Measurements from ENCODE around the gene SLC25A19.

SLC25A19 gene

DNA sequence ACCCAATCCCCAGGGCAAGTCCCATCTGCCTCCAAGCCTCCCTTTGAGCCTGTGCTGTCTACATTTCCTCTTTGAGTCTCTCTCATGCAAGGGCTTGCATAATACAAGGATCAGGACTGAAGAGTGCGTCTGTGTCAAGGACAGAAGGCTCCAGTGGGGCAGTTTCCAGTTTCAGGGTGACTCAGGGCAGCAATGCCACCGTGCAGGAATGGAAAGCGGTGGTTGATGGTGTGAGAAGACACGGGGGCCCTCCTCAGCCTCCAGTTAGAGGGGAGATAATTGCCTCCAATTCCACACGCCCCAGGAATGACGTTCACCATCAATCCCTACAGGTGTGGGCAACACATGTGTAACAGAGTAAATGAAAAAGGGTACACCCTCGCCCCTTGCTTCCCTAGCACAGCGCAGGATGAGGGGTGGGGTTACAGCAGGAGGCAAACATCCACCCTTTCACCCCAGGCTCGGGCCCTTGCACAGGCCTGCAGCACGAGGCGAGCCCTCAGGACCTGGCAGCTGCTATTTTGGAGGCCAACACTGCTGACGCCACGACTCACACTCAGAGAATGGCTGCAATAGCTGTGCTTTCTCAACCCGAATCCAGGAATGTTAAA lies 24.8 kb upstream of the SLC25A19 start:
- H3K27me3 ChIP-seq (replicated peaks) = no peaks in the 10 kb centered on the region
- in situ Hi-C loops (cut with HindIII; ENCODE audit: low pct_ligation_motif_present, low sequenced_read_pairs) = no loop called here
- no peak for DNase-seq
- TF ChIP-seq, protein P1, sequence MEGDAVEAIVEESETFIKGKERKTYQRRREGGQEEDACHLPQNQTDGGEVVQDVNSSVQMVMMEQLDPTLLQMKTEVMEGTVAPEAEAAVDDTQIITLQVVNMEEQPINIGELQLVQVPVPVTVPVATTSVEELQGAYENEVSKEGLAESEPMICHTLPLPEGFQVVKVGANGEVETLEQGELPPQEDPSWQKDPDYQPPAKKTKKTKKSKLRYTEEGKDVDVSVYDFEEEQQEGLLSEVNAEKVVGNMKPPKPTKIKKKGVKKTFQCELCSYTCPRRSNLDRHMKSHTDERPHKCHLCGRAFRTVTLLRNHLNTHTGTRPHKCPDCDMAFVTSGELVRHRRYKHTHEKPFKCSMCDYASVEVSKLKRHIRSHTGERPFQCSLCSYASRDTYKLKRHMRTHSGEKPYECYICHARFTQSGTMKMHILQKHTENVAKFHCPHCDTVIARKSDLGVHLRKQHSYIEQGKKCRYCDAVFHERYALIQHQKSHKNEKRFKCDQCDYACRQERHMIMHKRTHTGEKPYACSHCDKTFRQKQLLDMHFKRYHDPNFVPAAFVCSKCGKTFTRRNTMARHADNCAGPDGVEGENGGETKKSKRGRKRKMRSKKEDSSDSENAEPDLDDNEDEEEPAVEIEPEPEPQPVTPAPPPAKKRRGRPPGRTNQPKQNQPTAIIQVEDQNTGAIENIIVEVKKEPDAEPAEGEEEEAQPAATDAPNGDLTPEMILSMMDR (IDR thresholded peaks at IDR 0.05; ENCODE audit: low read depth, low read length, missing control alignments) = no peak
- H3K27ac ChIP-seq = no peak overlapping the region
- no peak overlapping the region for H3K4me3 ChIP-seq (ENCODE audit: low read depth, low read length)
- peaks cover 5% of the 10 kb centered on the region for H3K36me3 ChIP-seq (replicated peaks)

DNA sequence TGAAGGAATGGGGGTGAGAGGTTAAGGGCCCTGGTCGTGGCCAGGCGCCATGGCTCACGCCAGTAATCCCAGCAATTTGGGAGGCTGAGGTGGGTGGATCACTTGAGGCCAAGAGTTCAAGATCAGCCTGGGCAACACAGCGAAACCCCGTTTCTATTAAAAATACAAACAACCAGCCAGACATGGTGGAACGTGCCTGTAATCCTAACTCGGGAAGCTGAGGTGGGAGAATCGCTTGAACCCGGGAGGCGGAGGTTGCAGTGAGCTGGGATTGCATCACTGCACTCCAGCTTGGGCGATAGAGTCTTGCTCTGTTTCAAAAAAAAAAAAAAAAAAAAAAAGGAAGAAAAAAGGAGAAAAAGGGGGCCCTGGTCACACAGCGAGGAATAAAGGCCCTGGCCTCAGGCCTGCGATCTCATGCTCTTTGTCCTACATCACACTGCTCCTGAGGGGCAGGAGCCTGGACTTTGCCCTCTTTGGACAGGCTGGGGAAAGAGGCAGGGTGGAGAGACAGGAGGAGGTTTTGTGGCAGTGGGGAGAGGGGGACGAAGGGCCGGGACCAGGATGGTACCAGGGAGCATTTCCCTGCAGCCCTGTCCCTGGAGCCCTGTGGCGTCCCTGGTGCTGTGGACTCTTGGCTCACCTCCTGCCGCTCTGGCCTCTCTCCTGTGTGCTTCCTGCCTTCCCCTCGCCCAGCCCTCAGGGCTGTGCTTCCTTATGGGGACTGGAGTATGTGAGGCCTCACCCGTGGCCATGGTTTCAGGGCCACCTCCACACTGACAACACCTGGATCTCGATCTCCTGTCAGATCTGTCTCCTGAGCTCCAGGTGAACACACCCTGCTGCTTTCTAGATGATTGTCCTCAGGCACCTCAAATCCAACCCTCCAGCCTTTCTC lies 19.7 kb upstream of the SLC25A19 start:
- no peaks in the 10 kb centered on the region for H3K36me3 ChIP-seq (replicated peaks)
- TF ChIP-seq, protein P1 (IDR thresholded peaks at IDR 0.05; ENCODE audit: low read depth, low read length, missing control alignments) = no peak

DNA sequence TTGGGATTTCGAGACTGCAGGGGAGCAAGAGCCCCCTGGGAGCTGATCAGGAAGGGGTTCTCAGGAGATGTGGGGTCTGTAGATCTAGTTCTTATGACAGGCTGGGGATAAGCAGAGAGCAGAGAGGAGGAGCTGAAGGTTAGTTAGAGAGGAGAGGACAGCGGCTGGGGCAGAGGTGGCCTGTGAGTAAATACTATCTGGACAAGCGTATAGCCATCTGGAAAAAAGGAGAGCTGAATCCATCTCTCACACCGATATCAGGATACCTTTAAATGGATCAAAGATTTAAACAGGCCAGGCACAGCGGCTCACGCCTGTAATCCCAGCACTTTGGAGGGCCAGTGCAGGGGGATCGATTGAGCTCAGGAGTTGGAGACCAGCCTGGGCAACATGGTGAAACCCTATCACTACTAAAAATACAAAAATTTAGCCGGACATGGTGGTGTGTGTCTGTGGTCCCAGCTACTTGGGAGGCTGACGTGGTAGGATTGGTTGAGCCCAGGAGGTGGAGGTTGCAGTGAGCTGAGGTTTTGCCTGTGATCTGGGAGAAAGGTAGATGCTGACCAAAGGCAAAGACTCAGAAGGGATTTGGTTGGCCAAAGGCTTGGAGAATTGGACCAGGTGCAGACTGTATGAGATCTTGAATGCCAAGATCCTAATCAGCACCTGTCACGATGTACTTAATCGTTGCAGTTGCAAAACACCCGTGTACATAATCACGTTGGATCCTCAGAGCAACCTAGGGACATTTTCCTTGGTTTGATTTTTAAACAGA lies 18.9 kb upstream of the SLC25A19 start:
- H3K27ac ChIP-seq = no peak overlapping the region
- no peak for DNase-seq
- TF ChIP-seq, protein P1 (IDR thresholded peaks at IDR 0.05; ENCODE audit: low read depth, low read length, missing control alignments) = no peak
- in situ Hi-C loops (cut with HindIII; ENCODE audit: low pct_ligation_motif_present, low sequenced_read_pairs) = no loop called here
- H3K4me3 ChIP-seq (ENCODE audit: low read depth, low read length) = no peak overlapping the region
- H3K27me3 ChIP-seq (replicated peaks) = no peaks in the 10 kb centered on the region
- no peaks in the 10 kb centered on the region for H3K36me3 ChIP-seq (replicated peaks)

More for the DNA sequence above, 19.7 kb upstream of the SLC25A19 start:
- Histone ChIP-seq H3K4me3 (ENCODE audit: low read depth, low read length) (no peak overlapping the region), H3K27ac (no peak overlapping the region), H3K27me3 (replicated peaks) (no peaks in the 10 kb centered on the region)
- no peak for DNase-seq
- in situ Hi-C loops (cut with HindIII; ENCODE audit: low pct_ligation_motif_present, low sequenced_read_pairs) = no loop called here

DNA sequence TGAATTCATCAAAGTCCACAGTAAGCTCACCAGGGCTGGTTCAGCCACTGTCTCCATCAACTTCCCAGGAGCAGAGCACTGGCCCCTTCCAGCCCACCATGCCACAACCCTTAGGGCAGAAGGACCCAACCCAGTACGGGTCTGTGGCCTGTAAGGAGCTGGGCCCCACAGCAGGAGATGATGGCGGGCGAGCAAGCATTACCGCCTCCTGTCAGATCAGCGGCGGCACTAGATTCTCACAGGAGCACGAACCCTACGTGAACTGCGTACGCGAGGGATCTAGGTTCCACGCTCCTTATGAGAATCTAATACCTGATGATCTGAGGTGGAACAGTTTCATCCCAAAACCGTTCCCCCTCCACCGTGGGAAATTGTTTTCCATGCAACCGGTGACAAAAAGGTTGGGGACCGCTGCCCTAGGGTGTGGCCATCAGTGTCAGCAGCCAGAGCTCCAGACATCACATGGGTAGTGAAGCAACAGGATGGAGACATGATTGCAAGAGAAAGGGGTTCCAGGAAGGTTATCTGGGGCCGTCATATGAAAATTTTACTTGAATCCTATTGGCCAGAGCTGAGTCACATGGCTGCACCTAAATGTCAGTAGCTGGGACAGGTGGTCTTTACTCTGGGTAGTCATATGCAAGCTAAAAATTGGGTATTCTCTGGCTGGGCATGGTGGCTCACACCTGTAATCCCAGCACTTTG lies 12.4 kb upstream of the SLC25A19 start:
- Histone ChIP-seq H3K27ac (no peak overlapping the region), H3K4me3 (ENCODE audit: low read depth, low read length) (no peak overlapping the region), H3K36me3 (replicated peaks) (no peaks in the 10 kb centered on the region), H3K27me3 (replicated peaks) (no peaks in the 10 kb centered on the region)
- no peak for DNase-seq
- in situ Hi-C loops (cut with HindIII; ENCODE audit: low pct_ligation_motif_present, low sequenced_read_pairs) = no loop called here
- TF ChIP-seq, protein P1 (IDR thresholded peaks at IDR 0.05; ENCODE audit: low read depth, low read length, missing control alignments) = no peak

DNA sequence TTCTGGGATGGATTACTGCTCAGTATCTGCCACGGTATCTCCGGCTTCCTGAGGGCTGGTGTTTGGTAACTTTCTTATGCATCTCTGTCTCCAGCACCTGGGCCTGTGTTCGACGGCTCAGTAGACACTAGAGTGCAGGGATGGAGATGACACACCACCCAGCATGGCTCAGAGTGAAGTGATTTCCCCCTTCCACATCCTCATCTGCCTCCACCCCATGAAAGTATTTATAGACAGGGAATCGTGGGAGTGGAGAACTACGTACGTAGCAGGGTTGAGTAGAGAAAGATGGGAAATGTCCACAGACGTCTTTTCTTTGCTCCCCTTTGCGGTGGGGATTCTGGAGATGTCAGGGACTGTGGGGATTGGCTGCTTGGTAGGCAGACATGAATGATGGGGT lies 11.8 kb upstream of the SLC25A19 start:
- no peaks in the 10 kb centered on the region for H3K36me3 ChIP-seq (replicated peaks)
- in situ Hi-C loops (cut with HindIII; ENCODE audit: low pct_ligation_motif_present, low sequenced_read_pairs) = no loop called here
- H3K27me3 ChIP-seq (replicated peaks) = no peaks in the 10 kb centered on the region
- no peak for DNase-seq
- TF ChIP-seq, protein P1 (IDR thresholded peaks at IDR 0.05; ENCODE audit: low read depth, low read length, missing control alignments) = no peak
- H3K27ac ChIP-seq = no peak overlapping the region
- H3K4me3 ChIP-seq (ENCODE audit: low read depth, low read length) = no peak overlapping the region
